H1 (cell line): ENCODE measurements around the gene OR5M3. TPM values are rescaled to one million over a fixed set of nuclear protein-coding genes. Genes with fewer than 3 reads are reported as not detected.

Source experiments
- CTCF ChIA-PET: fragments of 300-600 bp; sonication (Branson Sonifier 250); formaldehyde crosslinking; loops from one replicate; lab custom pipeline; 2021; ENCODE audit not compliant: partially characterized antibody; lab: Charles Lee
- POLR2A ChIA-PET: fragments of 300-600 bp; sonication (Branson Sonifier 250); formaldehyde crosslinking; loops from one replicate; lab custom pipeline; 2021; ENCODE audit warnings: inconsistent platforms; ENCODE audit not compliant: partially characterized antibody; lab: Charles Lee
- DNase-seq, 2 experiments: peaks; one replicate each; pipeline versions ENCODE4 v3.0.0 to v3.0.0-alpha.2; 2010 to 2022; ENCODE audit warnings: low spot score in 2 of 2, low read depth in 1 of 2, mixed read lengths in 1 of 2
- FAIRE-seq: peaks from 2 replicates; lab custom pipeline; 2011; peaks lifted over from hg19 to GRCh38; lab: Jason Lieb, UNC
- H2AFZ ChIP-seq: 2 replicates; pipeline ENCODE4 v1.8.1; 2012; ENCODE audit warnings: low read length, inconsistent platforms
- H2AK5ac ChIP-seq: 2 replicates; pipeline ENCODE4 v1.6.1; 2013; ENCODE audit warnings: low read depth, low read length
- H2BK120ac ChIP-seq: replicated peaks from 2 replicates; pipeline ENCODE3; 2013; ENCODE audit warnings: low read depth, low read length, inconsistent platforms
- H2BK12ac ChIP-seq: 2 replicates; pipeline ENCODE4 v1.6.1; 2013; ENCODE audit warnings: low read depth, low read length
- H2BK15ac ChIP-seq: 2 replicates; pipeline ENCODE4 v1.6.1; 2013; ENCODE audit warnings: low read length
- H2BK20ac ChIP-seq: 2 replicates; pipeline ENCODE4 v1.6.1; 2013; ENCODE audit warnings: low read length
- H2BK5ac ChIP-seq: 2 replicates; pipeline ENCODE4 v1.6.1; 2013; ENCODE audit warnings: low read depth, low read length
- H3K14ac ChIP-seq: 2 replicates; pipeline ENCODE4 v1.6.1; 2013; ENCODE audit warnings: inconsistent platforms; ENCODE audit not compliant: insufficient read length
- H3K18ac ChIP-seq: 2 replicates; pipeline ENCODE4 v1.6.1; 2013; ENCODE audit warnings: low read length; ENCODE audit errors: extremely low read depth
- H3K23ac ChIP-seq: 2 replicates; pipeline ENCODE4 v1.6.1; 2013; ENCODE audit warnings: inconsistent platforms; ENCODE audit not compliant: insufficient read length
- H3K23me2 ChIP-seq: 2 replicates; pipeline ENCODE4 v1.6.1; 2013; ENCODE audit warnings: low read depth, low read length
- H3K27ac ChIP-seq: 2 replicates; pipeline ENCODE4 v1.6.1; 2011; ENCODE audit warnings: low read depth, low read length, inconsistent platforms
- H3K27me3 ChIP-seq, 4 experiments: replicated peaks in 1 of 4; 1 replicate in 1 of 4; 2 replicates in 3 of 4; pipeline versions ENCODE4 v1.6.1 to v1.8.1; 2011 to 2013; ENCODE audit warnings: low read length in 3 of 4, mild to moderate bottlenecking in 3 of 4, inconsistent platforms in 2 of 4, mixed read lengths in 2 of 4, moderate library complexity in 1 of 4; ENCODE audit not compliant: control insufficient read depth in 3 of 4, insufficient read depth in 3 of 4; ENCODE audit errors: extremely low read depth in 1 of 4
- H3K36me3 ChIP-seq, 4 experiments: 2 replicates each; pipeline versions ENCODE4 v1.6.1 to v1.8.1; 2011 to 2013; ENCODE audit warnings: mild to moderate bottlenecking in 4 of 4, low read length in 3 of 4, moderate library complexity in 2 of 4, control low read depth in 1 of 4, inconsistent platforms in 1 of 4; ENCODE audit not compliant: insufficient read depth in 4 of 4, control insufficient read depth in 2 of 4
- H3K4ac ChIP-seq: replicated peaks from 2 replicates; pipeline ENCODE3; 2013; ENCODE audit warnings: low read length, low read depth, mixed read lengths, inconsistent platforms; ENCODE audit not compliant: insufficient read length
- H3K4me1 ChIP-seq, 4 experiments: replicated peaks in 1 of 4; 1 replicate in 1 of 4; 2 replicates in 3 of 4; pipeline versions ENCODE4 v1.6.1 to v1.8.1; 2011 to 2013; ENCODE audit warnings: low read length in 3 of 4, inconsistent platforms in 2 of 4, mixed read lengths in 1 of 4; ENCODE audit not compliant: insufficient read depth in 4 of 4, control insufficient read depth in 3 of 4
- H3K4me2 ChIP-seq, 2 experiments: 2 replicates each; pipeline versions ENCODE4 v1.6.1 to v1.8.1; 2011 to 2013; ENCODE audit warnings: low read depth in 2 of 2, low read length in 2 of 2, control low read depth in 1 of 2, inconsistent platforms in 1 of 2, mild to moderate bottlenecking in 1 of 2; ENCODE audit not compliant: insufficient read depth in 1 of 2
- H3K4me3 ChIP-seq, 4 experiments: fragments of 200-600, 300-600 bp in 1 of 4; sonication (generic), shearing (Covaris generic), sonication (Bioruptor Twin) in 1 of 4; 2 replicates each; pipeline versions ENCODE4 v1.5.1 to v1.8.1; 2011 to 2016; ENCODE audit warnings: low read length in 4 of 4, low read depth in 3 of 4, control low read depth in 2 of 4, inconsistent platforms in 2 of 4, mild to moderate bottlenecking in 2 of 4, mixed read lengths in 1 of 4, moderate library complexity in 1 of 4; ENCODE audit not compliant: insufficient read depth in 2 of 4; ENCODE audit errors: extremely low read depth in 1 of 4
- H3K56ac ChIP-seq: replicated peaks from 2 replicates; pipeline ENCODE3; 2013; ENCODE audit warnings: low read depth, mild to moderate bottlenecking, mixed read lengths, low read length, inconsistent platforms; ENCODE audit not compliant: insufficient read length
- H3K79me1 ChIP-seq: 2 replicates; pipeline ENCODE4 v1.6.1; 2013; ENCODE audit warnings: low read depth, low read length, control low read depth
- H3K79me2 ChIP-seq, 2 experiments: 2 replicates each; pipeline versions ENCODE4 v1.6.1 to v1.8.1; 2012 to 2013; ENCODE audit warnings: low read length in 2 of 2, mild to moderate bottlenecking in 2 of 2, inconsistent platforms in 1 of 2; ENCODE audit not compliant: insufficient read depth in 2 of 2, control insufficient read depth in 1 of 2
- H3K9ac ChIP-seq, 4 experiments: replicated peaks in 1 of 4; 1 replicate in 1 of 4; 2 replicates in 3 of 4; pipeline versions ENCODE4 v1.6.1 to v1.8.1; 2011 to 2013; ENCODE audit warnings: low read depth in 3 of 4, low read length in 3 of 4, control low read depth in 2 of 4, mild to moderate bottlenecking in 2 of 4, moderate library complexity in 2 of 4, inconsistent platforms in 1 of 4; ENCODE audit errors: extremely low read depth in 1 of 4
- H3K9me3 ChIP-seq, 2 experiments: 2 replicates each; pipeline versions ENCODE4 v1.6.1 to v1.8.1; 2012 to 2013; ENCODE audit warnings: mild to moderate bottlenecking in 2 of 2, moderate library complexity in 2 of 2, control low read depth in 1 of 2, inconsistent platforms in 1 of 2, low read depth in 1 of 2, low read length in 1 of 2, mixed read lengths in 1 of 2; ENCODE audit not compliant: insufficient read depth in 2 of 2
- H4K20me1 ChIP-seq, 2 experiments: replicated peaks in 1 of 2; 2 replicates each; pipeline versions ENCODE3 to v1.8.1; 2011 to 2013; ENCODE audit warnings: inconsistent platforms in 2 of 2, low read length in 2 of 2, mild to moderate bottlenecking in 1 of 2; ENCODE audit not compliant: insufficient read depth in 2 of 2, control insufficient read depth in 1 of 2
- H4K5ac ChIP-seq: 2 replicates; pipeline ENCODE4 v1.6.1; 2013; ENCODE audit warnings: low read length, low read depth, mixed read lengths, inconsistent platforms; ENCODE audit not compliant: insufficient read length
- H4K8ac ChIP-seq: 2 replicates; pipeline ENCODE4 v1.8.0; 2013; ENCODE audit warnings: mild to moderate bottlenecking, moderate library complexity, low read length, inconsistent platforms; ENCODE audit not compliant: insufficient read depth; ENCODE audit errors: extremely low read depth
- H4K91ac ChIP-seq: replicated peaks from 2 replicates; pipeline ENCODE3; 2013; ENCODE audit warnings: low read length, mixed read lengths, inconsistent platforms; ENCODE audit not compliant: insufficient read length
- ZNF274 ChIP-seq: IDR thresholded peaks from 2 replicates; pipeline ENCODE4 v1.7.0; 2012; ENCODE audit warnings: low read length, borderline replicate concordance; ENCODE audit errors: extremely low read depth
- WGBS, 2 experiments: shearing (Covaris generic) in 1 of 2; methylation state at CpG; one replicate each; pipeline versions ENCODE4 v1.1.6 to v1.1.7; 2013 to 2015; ENCODE audit warnings: low lambda C conversion rate in 2 of 2, mixed read lengths in 2 of 2, inconsistent platforms in 1 of 2, low coverage in 1 of 2, missing lambda C conversion rate in 1 of 2; ENCODE audit not compliant: insufficient replicate concordance in 2 of 2, insufficient coverage in 1 of 2, insufficient read length in 1 of 2; ENCODE audit errors: extremely low coverage in 1 of 2, missing lambda C conversion rate in 1 of 2; 5-methylcytosine and 5-hydroxymethylcytosine counted together
- long read RNA-seq, 2 experiments: library from RNA in 1 of 2; library from capped mRNA in 1 of 2; stranded (forward); transcript quantifications; one replicate each; pipeline ENCODE4 v2.0.0, GENCODE V29; 2021; ENCODE audit warnings: inconsistent platforms in 1 of 2
- polyA minus RNA-seq, 3 experiments: library from RNA; depleted of rRNA, polyadenylated mRNA; stranded (reverse); fragments of >200 nt; gene quantifications; 1 replicate in 2 of 3; 2 replicates in 1 of 3; pipeline ENCODE4 v1.2.3, GENCODE V29; 2011
- polyA plus RNA-seq, 7 experiments: library from polyadenylated mRNA; depleted of rRNA in 3 of 7; stranded (reverse) in 5 of 7; unstranded in 2 of 7; fragments of >200 nt in 5 of 7; fragments of 200-250 nt in 2 of 7; gene quantifications; 1 replicate in 5 of 7; 2 replicates in 1 of 7; 4 replicates in 1 of 7; pipeline versions ENCODE4 v1.2.1 to v1.2.3, GENCODE V29; 2011 to 2013; ENCODE audit warnings: missing spikeins in 2 of 7, mixed read lengths in 2 of 7
- total RNA-seq: library from RNA; stranded (reverse); fragmentation: NEBNext Ultra II Directional; extraction: Animal tissue kit (Norgen Biotek cat#: 25700); gene quantifications from 2 replicates; pipeline ENCODE4 v1.2.1, GENCODE V29; 2021

OR5M3 gene
- total RNA-seq (not detected in 2 replicates), polyA plus RNA-seq (2011; rRNA removed) (not detected in 2 replicates), polyA minus RNA-seq (2011; rRNA and poly(A)+ RNA removed) (not detected in 2 replicates)
- not detected for polyA plus RNA-seq (2011; cell fraction: cytosol; rRNA removed)
- not detected for polyA plus RNA-seq (2011; cell fraction: nucleus; rRNA removed)
- polyA plus RNA-seq (2012, experiment 1 of 2): not detected in 4 replicates
- polyA plus RNA-seq (2012, experiment 2 of 2): not detected
- not detected for polyA plus RNA-seq (2013, experiment 1 of 2)
- polyA plus RNA-seq (2013, experiment 2 of 2): not detected
- not detected for polyA minus RNA-seq (2011; cell fraction: cytosol; rRNA and poly(A)+ RNA removed)
- not detected for polyA minus RNA-seq (2011; cell fraction: nucleus; rRNA and poly(A)+ RNA removed)
- long read RNA-seq, experiment 1: 0 reads
- long read RNA-seq, experiment 2: 0 reads

- WGBS, 2 experiments: 92% methylated on average over 6 of the region's 6 CpGs; no CpG with 5 or more reads in 1 of the 2 experiments
- no peak within 1 kb of the TSS for H4K8ac ChIP-seq
- no peak for FAIRE-seq
These were observed at the start of gene OR5M3 for GRCh38 chr11:56473252-56473651. Gene OR5M3 (minus strand): TSS chr11:56473352. CDS start chr11:56470497, 2,855 bp downstream.

More at GRCh38 chr11:56473252-56473651, at the start of gene OR5M3:
- no peak within 1 kb of the TSS for H2BK20ac ChIP-seq
- H3K4ac ChIP-seq: no peak within 1 kb of the TSS
- no peak within 1 kb of the TSS for H3K27ac ChIP-seq
- H3K9ac ChIP-seq: no peak within 1 kb of the TSS
- no peaks in the 10 kb centered on the region for H4K20me1 ChIP-seq
- H2AFZ ChIP-seq: no peak within 1 kb of the TSS
- H2BK12ac ChIP-seq: no peak within 1 kb of the TSS
- H3K56ac ChIP-seq: no peak within 1 kb of the TSS
- TF ChIP-seq ZNF274: no peak
- H4K91ac ChIP-seq: no peak within 1 kb of the TSS
- no peak within 1 kb of the TSS for H2BK120ac ChIP-seq
- no peaks in the 10 kb centered on the region for H3K4me1 ChIP-seq
- H2BK15ac ChIP-seq: no peak within 1 kb of the TSS
- no peak within 1 kb of the TSS for H3K23ac ChIP-seq
- H3K18ac ChIP-seq: no peak within 1 kb of the TSS
- H3K4me3 ChIP-seq: no peak within 1 kb of the TSS
- no peak within 1 kb of the TSS for H3K4me2 ChIP-seq
- ChIA-PET CTCF (no interaction called here), POLR2A (no interaction called here)
- no peaks in the 10 kb centered on the region for H3K79me1 ChIP-seq
- H3K36me3 ChIP-seq: no peaks in the 10 kb centered on the region
- no peak within 1 kb of the TSS for H3K14ac ChIP-seq
- H2AK5ac ChIP-seq: no peak within 1 kb of the TSS
- H4K5ac ChIP-seq: no peak within 1 kb of the TSS
- H2BK5ac ChIP-seq: no peak within 1 kb of the TSS
- H3K9me3 ChIP-seq: no peaks in the 10 kb centered on the region
- no peaks in the 10 kb centered on the region for H3K79me2 ChIP-seq
- no peaks in the 10 kb centered on the region for H3K27me3 ChIP-seq
- no peak for DNase-seq
- no peaks in the 10 kb centered on the region for H3K23me2 ChIP-seq
